DMS 273 (cell line): ENCODE results near the gene FOXO3.
"Not testable (repeated sequence)": the region's sequence is repeated elsewhere in the genome, so short reads cannot be mapped to it uniquely, and the experiment has no call there.

ENCODE experiments used
- DNase-seq: peaks from one replicate; lab custom pipeline; 2025; ENCODE audit not compliant: unreplicated experiment; lab: John Stamatoyannopoulos, UW

Gene FOXO3

GRCh38 chr6:108560463-108561308 lies at the start of gene FOXO3:
Gene FOXO3, plus strand, starts transcription at chr6:108560917. Its CDS starts 292 bp downstream, at chr6:108561209.
- DNase-seq, result peak; percentile 91

- peak; percentile 66 for DNase-seq
These were observed 41.8 kb upstream of the FOXO3 start for GRCh38 chr6:108518714-108519576.

GRCh38 chr6:108521616-108522107 lies 39.1 kb upstream of the FOXO3 start:
- no peak for DNase-seq

- no peak for DNase-seq
These were observed 37.0 kb upstream of the FOXO3 start for GRCh38 chr6:108523697-108524096.

GRCh38 chr6:108524528-108525248 lies 36.0 kb upstream of the FOXO3 start:
- no peak for DNase-seq

GRCh38 chr6:108526739-108527174 lies 34.0 kb upstream of the FOXO3 start:
- DNase-seq, result peak; percentile 61

- DNase-seq, result no peak
These were observed 31.8 kb upstream of the FOXO3 start for GRCh38 chr6:108528878-108529277.

- peak; percentile 29 for DNase-seq
These were observed 29.4 kb upstream of the FOXO3 start for GRCh38 chr6:108531332-108531731.

GRCh38 chr6:108535114-108535742 lies 25.5 kb upstream of the FOXO3 start:
- no peak for DNase-seq

GRCh38 chr6:108535920-108536535 lies 24.7 kb upstream of the FOXO3 start:
- not testable (repeated sequence) for DNase-seq

- peak; percentile 90 for DNase-seq
These were observed 18.6 kb upstream of the FOXO3 start for GRCh38 chr6:108541843-108542759.

- no peak for DNase-seq
These were observed 17.4 kb upstream of the FOXO3 start for GRCh38 chr6:108543175-108543940.

- DNase-seq, result peak; percentile 48
These were observed 16.1 kb upstream of the FOXO3 start for GRCh38 chr6:108544606-108545005.

GRCh38 chr6:108546079-108547049 lies 14.4 kb upstream of the FOXO3 start:
- DNase-seq, result no peak

GRCh38 chr6:108549241-108549640 lies 11.5 kb upstream of the FOXO3 start:
- DNase-seq, result no peak

GRCh38 chr6:108549741-108550140 lies 11.0 kb upstream of the FOXO3 start:
- DNase-seq, result peak; percentile 10

GRCh38 chr6:108550256-108550655 lies 10.5 kb upstream of the FOXO3 start:
- DNase-seq, result no peak
